ENCODE results near the gene UAP1L1. TPM values are rescaled to one million over a fixed set of nuclear protein-coding genes. Genes with fewer than 3 reads are reported as not detected.

Gene UAP1L1
- total RNA-seq, 4 donors from 2014 or later, result 0.51 to 13.8 (median 5.3) TPM

- H3K4me1 ChIP-seq, result peaks cover 6 to 32% of the 10 kb centered on the region in 2 donors
- H3K4me3 ChIP-seq, result no peak overlapping the region
- H3K9me3 ChIP-seq, result no peaks in the 10 kb centered on the region
- no peak for TF ChIP-seq POLR2A (IDR thresholded peaks at IDR 0.05)
- no peak for TF ChIP-seq CTCF (IDR thresholded peaks at IDR 0.05)
- intact Hi-C loops (cut with DNase I; ENCODE audit: low total_unique reads), result no loop called here
- H3K27me3 ChIP-seq, result peaks cover 5 to 13% of the 10 kb centered on the region in 2 donors
- H3K27ac ChIP-seq, result no peak overlapping the region
- H3K36me3 ChIP-seq, result no peaks in the 10 kb centered on the region
- DNase-seq, result no peak
Measured at GRCh38 chr9:137051145-137051724, 26.1 kb upstream of the UAP1L1 start.

GRCh38 chr9:137052293-137052692 is 25.0 kb upstream of the UAP1L1 start:
- H3K27me3 ChIP-seq, result peaks cover 5 to 13% of the 10 kb centered on the region in 2 donors
- TF ChIP-seq POLR2A (IDR thresholded peaks at IDR 0.05) (no peak), CTCF (IDR thresholded peaks at IDR 0.05) (no peak)
- peaks cover 6 to 29% of the 10 kb centered on the region in 2 donors for H3K4me1 ChIP-seq

GRCh38 chr9:137052998-137053943 is 24.0 kb upstream of the UAP1L1 start:
- intact Hi-C loops (cut with DNase I; ENCODE audit: low total_unique reads), result no loop called here
- no peaks in the 10 kb centered on the region for H3K9me3 ChIP-seq
- H3K4me1 ChIP-seq, result peaks cover 6 to 29% of the 10 kb centered on the region in 2 donors
- no peaks in the 10 kb centered on the region for H3K36me3 ChIP-seq
- H3K4me3 ChIP-seq, result peak overlapping the region in 1 of 2 donors; percentile 19
- no peak overlapping the region for H3K27ac ChIP-seq
- TF ChIP-seq POLR2A (IDR thresholded peaks at IDR 0.05) (no peak), CTCF (IDR thresholded peaks at IDR 0.05) (no peak)
- peaks cover 5 to 13% of the 10 kb centered on the region in 2 donors for H3K27me3 ChIP-seq
- no peak for DNase-seq

More at GRCh38 chr9:137052293-137052692, 25.0 kb upstream of the UAP1L1 start:
- intact Hi-C loops (cut with DNase I; ENCODE audit: low total_unique reads), result no loop called here
- DNase-seq, result no peak
- Histone ChIP-seq H3K36me3 (no peaks in the 10 kb centered on the region), H3K4me3 (no peak overlapping the region), H3K27ac (no peak overlapping the region), H3K9me3 (no peaks in the 10 kb centered on the region)

- intact Hi-C loops (cut with DNase I; ENCODE audit: low total_unique reads), result no loop called here
- H3K4me3 ChIP-seq, result peak within 1 kb of the TSS in 1 of 2 donors; percentile 19
- H3K27ac ChIP-seq, result peak within 1 kb of the TSS in 1 of 2 donors; percentile 65
- no peak for DNase-seq
- H3K4me1 ChIP-seq, result peaks cover 6 to 29% of the 10 kb centered on the region in 2 donors
- no peak for TF ChIP-seq CTCF (IDR thresholded peaks at IDR 0.05)
- no peak for TF ChIP-seq POLR2A (IDR thresholded peaks at IDR 0.05)
- no peaks in the 10 kb centered on the region for H3K36me3 ChIP-seq
- H3K27me3 ChIP-seq, result peaks cover 5% of the 10 kb centered on the region in 2 donors
- no peaks in the 10 kb centered on the region for H3K9me3 ChIP-seq
Measured at GRCh38 chr9:137053944-137054931, 23.1 kb upstream of the UAP1L1 start, which contains the start of gene ENTPD2. Gene ENTPD2 (minus strand): TSS chr9:137054061. CDS start chr9:137053997, 64 bp downstream.
